ENCODE data around the gene PCDHA4. TPM values are rescaled to one million over a fixed set of nuclear protein-coding genes. Genes with fewer than 3 reads are reported as not detected.

PCDHA4 gene
- total and polyA plus RNA-seq, 2 of the 8 experiments (the other 6 are each of a cell fraction or from before 2014, with no cell fraction given): 3.7 to 5.7 TPM

GRCh38 chr5:140855772-140856674 is 49.2 kb downstream of the PCDHA4 start, which contains the start of gene PCDHA10 (continued):
- TF ChIP-seq MAX (IDR thresholded peaks at IDR 0.05): no peak
- TF ChIP-seq SP4 (IDR thresholded peaks at IDR 0.05; ENCODE audit: low read length): no peak
- no peak for TF ChIP-seq TEAD4 (IDR thresholded peaks at IDR 0.05; ENCODE audit: low read depth, low read length)
- no peak for TF ChIP-seq SP2 (IDR thresholded peaks at IDR 0.05; ENCODE audit: low read length)
- TF ChIP-seq BRCA1 (IDR thresholded peaks at IDR 0.05; ENCODE audit: low read depth, low read length): no peak
- TF ChIP-seq CHD7 (IDR thresholded peaks at IDR 0.05; ENCODE audit: insufficient replicate concordance, low read length): no peak
- TF ChIP-seq JUND (IDR thresholded peaks at IDR 0.05; ENCODE audit: low read length): no peak
- TF ChIP-seq JUN (IDR thresholded peaks at IDR 0.05; ENCODE audit: low read depth, low read length): no peak
- no peak for TF ChIP-seq NANOG (IDR thresholded peaks at IDR 0.05; ENCODE audit: insufficient read depth, low read depth, low read length, poor library complexity, severe bottlenecking)
